Occipital lobe (tissue), 2 donors: ENCODE measurements around the gene FBXL13. TPM values are rescaled to one million over a fixed set of nuclear protein-coding genes. Genes with fewer than 3 reads are reported as not detected.
"Not testable (repeated sequence)": the region's sequence is repeated elsewhere in the genome, so short reads cannot be mapped to it uniquely, and the experiment has no call there.

Experiments used
- DNase-seq: peaks from one replicate; lab custom pipeline; 2025; lab: John Stamatoyannopoulos, UW
- total RNA-seq: library from RNA; depleted of rRNA; stranded (reverse); fragments of >200 nt; gene quantifications from one replicate; pipeline ENCODE4 v1.2.3, GENCODE V29; 2014

Gene FBXL13
- total RNA-seq, 1 donor from 2014 or later: 5.0 TPM

- DNase-seq: no peak
Measured at GRCh38 chr7:102823390-102824119, 251.0 kb downstream of the FBXL13 start.

GRCh38 chr7:102821994-102822747 is 252.4 kb downstream of the FBXL13 start:
- no peak for DNase-seq

DNA sequence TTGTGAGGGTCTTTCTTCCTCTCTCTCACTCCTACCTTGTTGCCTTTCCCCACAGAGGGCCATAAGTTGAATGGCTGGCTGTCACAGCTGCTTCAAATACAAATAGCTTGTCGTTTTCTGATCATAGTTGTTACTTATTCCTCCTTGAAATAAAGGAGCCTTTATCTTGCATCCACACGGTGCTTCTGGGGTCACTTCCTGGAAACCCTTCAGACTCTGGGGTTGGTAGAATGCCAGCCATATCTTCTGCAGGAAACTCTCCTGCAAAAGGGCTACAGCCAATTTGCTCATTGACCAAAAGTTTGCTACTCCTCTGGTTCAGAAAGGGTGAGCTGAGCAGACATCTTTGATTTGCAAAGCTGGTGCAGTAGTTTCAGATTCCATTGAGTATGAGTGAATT is 255.4 kb downstream of the FBXL13 start:
- DNase-seq: no peak

GRCh38 chr7:102817616-102818573 is 256.7 kb downstream of the FBXL13 start:
- no peak for DNase-seq

DNA sequence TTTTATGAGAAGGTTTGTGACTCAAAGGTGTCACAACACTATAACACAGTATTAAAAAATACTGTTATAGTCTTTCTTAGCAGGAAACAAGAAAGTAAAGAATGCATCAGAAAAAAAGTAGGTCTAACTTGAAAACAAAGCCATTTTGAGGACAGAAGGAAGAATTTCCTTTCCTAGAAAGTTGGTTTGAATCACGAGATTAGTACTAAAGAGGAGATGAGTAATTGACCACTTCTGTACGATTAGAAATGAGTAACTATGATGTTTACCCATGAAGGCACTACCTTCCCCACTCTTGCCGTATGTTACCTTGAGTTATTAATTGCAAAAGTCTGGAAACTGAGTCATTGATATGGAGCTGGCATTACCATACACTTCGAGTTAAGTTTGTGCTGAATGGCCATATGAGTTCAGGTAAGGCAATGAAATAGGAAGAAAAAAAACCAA is 260.5 kb downstream of the FBXL13 start:
- no peak for DNase-seq

GRCh38 chr7:102813191-102814024 is 261.2 kb downstream of the FBXL13 start:
- DNase-seq: no peak

DNA sequence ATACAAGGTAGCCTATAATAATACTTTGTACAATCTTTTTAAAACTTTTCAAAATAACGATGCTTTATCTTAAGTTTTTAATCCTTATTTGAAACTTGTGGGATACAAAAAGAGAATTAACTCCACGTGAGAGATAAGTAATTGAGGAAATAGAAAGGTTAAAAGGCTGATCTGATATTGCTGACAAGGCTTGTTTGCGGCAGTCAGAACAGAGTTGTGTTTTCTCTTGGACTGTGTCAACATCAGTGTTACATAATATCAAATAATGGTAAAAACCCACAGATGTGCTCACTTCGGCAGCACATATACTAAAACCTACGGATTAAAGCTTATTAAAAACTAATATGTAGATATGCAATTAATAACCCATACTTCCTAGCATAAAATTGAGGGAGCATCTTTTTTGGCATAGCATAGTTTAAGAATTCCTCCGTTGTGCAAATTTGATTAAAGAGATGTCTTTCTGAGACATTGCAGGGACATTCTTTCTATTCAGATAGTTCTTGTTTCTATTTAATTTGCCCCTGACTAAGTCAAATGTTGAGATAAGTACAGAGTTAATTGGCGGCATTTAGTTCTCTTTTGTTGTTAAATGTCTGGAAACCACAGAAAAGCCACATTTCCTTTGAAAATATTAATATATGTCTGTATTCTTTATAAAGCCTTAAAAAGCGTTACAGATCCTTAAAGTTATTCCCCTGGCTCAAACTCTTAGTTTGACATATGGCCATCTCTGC is 262.5 kb downstream of the FBXL13 start:
- DNase-seq: no peak

DNA sequence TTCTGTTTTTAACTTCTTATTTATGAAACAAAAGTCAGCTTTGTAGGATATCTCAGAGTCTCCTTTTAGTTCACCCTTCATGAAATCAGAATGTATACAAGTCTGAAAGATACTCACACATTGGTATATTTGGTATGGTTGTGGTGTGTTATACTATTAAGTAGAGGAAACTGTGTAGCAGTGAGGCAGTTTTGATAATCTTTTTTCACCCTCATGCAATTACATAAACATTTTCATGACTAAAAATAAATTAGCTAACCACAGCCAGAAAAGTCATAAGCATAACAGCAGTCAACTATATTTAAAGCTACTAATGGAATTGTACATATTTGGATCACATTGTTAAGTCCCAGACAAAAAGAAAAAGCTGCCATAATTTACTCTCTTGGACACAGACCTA is 263.7 kb downstream of the FBXL13 start:
- no peak for DNase-seq

DNA sequence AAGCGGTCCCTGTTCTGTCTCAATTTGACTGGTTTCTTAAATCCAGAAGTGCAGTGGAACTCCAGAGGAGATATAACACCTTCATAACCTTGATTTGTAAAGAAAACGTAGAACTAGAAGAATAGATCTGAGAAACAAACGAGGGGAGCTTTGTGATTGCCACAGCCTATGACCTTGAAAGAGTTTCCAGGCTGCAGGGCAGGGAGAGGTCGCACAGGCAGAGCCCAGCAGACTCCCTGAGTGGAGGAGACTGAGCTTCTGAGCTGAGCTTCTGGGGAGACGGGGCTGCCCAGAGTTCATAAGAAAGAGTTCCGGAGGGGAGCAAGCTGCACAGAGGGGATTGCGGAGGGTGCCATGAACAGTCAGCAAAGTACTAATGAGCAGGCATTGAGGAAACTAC is 268.0 kb downstream of the FBXL13 start:
- DNase-seq: no peak

DNA sequence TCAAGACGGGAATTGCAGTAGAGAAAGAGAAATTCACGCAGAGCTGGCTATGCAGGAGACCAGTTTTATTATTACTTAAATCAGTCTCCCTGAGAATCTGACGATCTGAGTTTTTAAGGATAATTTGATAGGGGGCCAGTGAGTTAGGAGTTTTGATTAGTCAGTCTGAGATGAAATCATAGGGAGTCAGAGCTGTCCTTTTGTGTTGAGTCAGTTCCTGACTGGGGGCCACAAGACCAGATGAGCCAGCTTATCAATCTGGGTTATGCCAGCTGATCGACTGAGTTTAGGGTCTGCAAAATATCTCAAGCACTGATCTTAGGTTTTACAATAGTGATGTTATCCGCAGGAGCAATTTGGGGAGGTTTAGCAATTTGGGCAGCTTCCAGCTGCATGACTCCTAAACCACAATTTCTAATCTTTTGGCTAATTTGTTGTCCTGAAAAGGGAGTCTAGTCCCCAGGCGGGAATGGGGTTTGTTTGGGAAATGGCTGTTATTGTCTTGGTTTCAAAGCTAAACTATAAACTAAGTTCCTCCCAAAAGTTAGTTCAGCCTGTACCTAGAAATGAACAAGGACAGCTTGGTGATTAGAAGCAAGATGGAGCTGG is 278.5 kb downstream of the FBXL13 start:
- DNase-seq: not testable (repeated sequence)

DNA sequence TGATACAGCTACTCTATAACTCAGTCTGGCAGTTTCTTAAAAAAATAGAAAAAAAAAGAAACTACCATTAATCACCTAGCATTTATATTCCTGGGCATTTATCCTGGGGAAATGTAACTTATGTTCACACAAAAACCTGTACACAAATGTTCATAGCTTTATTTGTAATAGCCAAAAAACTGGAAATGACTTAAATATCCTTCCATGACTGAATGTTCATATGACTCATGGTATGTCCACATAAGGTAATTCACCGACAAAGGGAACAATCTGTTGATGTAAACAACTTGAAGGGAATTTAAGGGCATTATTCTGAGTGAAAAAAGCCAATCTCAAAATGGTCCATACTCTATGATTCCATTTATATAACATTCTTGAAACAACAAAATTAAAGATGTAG is 280.0 kb downstream of the FBXL13 start:
- not testable (repeated sequence) for DNase-seq

- DNase-seq: not testable (repeated sequence)
Measured at GRCh38 chr7:102791831-102792230, 282.8 kb downstream of the FBXL13 start.

DNA sequence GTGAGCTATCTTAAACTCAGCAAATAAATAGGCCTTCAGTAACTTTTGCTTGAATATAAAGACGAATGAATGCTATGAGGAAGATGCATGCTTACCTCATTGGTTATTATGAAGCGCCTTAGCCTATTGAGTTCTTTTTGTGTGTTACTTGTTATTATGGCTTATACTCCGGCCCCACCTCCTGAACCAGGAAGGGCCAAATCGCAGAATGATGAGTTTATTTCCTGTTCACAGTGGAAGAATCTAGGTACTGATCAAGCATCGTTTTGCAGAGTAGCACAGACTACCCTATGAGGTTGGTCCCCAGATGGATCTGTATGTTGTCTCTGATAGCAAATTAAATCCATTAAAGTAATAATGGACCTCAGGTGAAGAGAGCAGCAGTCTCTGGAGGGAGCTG is 283.2 kb downstream of the FBXL13 start:
- DNase-seq: not testable (repeated sequence)

DNA sequence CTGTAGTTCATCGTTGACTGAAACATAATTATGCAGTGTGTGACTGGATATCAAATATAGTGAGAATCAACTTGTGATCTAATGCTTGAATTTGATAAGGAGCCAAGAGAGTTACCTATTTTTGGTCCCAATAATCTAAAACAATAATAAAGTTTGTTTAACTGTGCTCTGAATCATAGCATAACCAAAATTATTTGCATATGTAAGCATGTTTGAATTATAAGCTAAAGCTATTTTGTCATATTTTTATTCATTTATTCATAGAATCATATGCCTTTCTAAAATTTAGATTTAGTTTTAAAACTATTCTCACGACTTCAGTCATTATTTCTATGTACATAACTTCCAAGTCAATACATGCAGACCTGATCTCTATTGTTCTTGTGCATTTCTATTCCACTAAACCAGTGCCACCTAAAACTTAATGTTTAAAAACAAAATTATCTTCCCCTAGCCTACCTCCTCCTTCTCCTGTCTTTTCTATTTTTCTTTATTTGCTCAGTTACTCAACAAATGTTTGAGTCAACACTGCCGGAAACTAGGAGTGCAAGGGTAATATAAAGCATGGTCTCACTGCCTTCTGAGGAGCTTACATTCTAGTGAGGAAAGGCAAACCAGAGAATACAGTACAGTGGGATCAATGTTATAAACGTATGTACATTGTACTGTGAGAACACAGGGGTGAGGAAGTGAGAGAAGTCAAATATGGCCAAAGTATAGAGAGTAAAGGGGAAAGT is 284.1 kb downstream of the FBXL13 start:
- DNase-seq: not testable (repeated sequence)

DNA sequence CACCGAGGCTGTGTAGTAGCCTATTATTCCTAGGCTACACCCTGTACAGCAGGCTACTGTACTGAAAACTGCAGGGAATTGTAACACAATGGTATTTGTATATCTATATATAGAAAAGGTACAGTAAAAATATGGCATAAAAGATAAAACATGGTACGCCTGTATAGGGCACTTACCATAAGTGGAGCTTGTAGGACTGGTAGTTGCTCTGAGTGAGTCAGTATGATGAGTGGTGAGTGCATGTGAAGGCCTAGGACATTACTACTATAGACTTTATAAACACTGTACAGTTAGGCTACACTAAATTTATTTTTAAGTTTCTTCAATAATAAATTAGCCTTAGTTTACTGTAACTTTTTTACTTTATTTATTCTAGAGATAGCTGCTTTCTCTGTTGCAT is 285.8 kb downstream of the FBXL13 start:
- not testable (repeated sequence) for DNase-seq

DNA sequence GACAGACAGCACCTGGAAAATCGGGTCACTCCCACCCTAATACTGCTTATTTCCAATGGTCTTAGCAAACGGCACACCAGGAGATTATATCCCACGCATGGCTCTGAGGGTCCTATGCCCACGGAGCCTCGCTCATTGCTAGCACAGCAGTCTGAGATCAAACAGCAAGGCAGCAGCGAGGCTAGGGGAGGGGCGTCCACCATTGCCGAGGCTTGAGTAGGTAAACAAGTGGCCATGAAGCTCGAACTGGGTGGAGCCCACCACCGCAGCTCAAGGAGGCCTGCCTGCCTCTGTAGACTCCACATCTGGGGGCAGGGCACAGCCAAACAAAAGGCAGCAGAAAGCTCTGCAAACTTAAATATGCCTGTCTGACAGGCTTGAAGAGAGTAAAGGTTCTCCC is 293.7 kb downstream of the FBXL13 start:
- not testable (repeated sequence) for DNase-seq

DNA sequence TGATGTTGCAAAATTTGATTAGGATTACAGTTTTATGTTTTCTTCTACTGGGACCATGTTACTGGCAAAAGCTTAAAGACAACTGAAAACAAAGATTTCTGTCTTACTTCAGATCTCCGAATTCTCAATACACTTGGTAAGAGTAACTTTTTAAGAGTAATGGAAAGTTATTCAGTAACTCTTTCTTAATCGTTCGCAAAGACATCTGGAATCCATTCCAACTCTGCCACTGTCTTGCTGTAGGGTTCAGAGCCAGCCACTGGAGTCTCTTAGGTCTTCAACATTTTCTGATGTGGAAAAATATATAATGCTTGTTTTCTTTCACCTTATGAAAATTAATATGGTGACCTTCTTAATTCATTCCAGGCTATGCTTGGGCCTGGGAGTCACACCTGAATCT is 295.9 kb downstream of the FBXL13 start:
- DNase-seq: not testable (repeated sequence)

DNA sequence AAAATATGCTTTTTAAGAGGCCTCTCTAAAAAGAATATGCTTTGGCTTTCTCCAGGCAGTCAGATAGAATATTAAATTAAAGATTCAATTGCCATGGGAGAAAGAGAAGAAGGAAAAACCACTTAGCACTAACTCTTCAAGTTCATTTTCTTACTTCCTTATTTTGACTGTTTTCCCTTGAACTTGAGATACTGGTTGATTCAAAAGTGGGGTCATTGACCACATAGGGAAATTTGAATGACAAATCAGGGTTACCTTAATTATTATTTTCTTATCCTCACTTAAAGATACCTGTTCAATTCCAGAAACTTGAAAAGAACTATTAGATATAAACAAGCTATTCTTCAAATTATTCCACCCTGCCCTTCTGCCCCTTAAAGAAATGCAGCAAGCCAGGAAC is 298.4 kb downstream of the FBXL13 start:
- not testable (repeated sequence) for DNase-seq

DNA sequence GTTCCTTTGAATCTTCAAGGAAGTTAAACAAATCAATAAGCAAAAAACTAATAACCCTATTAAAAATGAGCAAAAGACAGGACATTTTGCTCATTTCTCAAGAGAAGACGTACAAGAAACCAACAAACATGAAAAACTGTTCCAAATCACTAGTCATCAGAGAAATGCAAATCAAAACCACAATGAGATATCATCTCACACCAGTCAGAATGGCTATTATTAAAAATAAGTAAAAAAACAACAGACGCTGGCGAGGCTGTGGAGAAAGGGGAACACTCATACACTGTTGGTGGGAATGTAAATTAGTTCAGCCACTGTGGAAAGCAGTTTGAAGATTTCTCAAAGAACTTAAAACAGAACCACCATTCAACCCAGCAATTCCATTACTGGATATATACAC is 304.1 kb downstream of the FBXL13 start:
- not testable (repeated sequence) for DNase-seq
